HG02885 (cell line): ENCODE data around the gene PKN1.

Experiments used
- ATAC-seq: cut with Tn5 transposase; IDR thresholded peaks from one replicate; pipeline ENCODE4 v1.9.1; 2021; ENCODE audit warnings: mild to moderate bottlenecking; ENCODE audit not compliant: unreplicated experiment, poor library complexity

The PKN1 gene

GRCh38 chr19:14405758-14406644 is 27.1 kb upstream of the PKN1 start:
- peak; percentile 74 for ATAC-seq

- ATAC-seq, result no peak
These were observed 26.3 kb upstream of the PKN1 start for GRCh38 chr19:14406645-14407401.

- ATAC-seq, result no peak
These were observed 25.3 kb upstream of the PKN1 start for GRCh38 chr19:14407605-14408484.

GRCh38 chr19:14408491-14409145 is 24.5 kb upstream of the PKN1 start:
- ATAC-seq, result no peak

GRCh38 chr19:14409146-14410023 is 23.7 kb upstream of the PKN1 start:
- no peak for ATAC-seq

- no peak for ATAC-seq
These were observed 22.7 kb upstream of the PKN1 start for GRCh38 chr19:14410091-14411051.

- no peak for ATAC-seq
These were observed 21.8 kb upstream of the PKN1 start for GRCh38 chr19:14411161-14411937.

- no peak for ATAC-seq
These were observed 21.2 kb upstream of the PKN1 start for GRCh38 chr19:14411938-14412245.

- ATAC-seq, result no peak
These were observed 20.6 kb upstream of the PKN1 start for GRCh38 chr19:14412324-14412995.

GRCh38 chr19:14412996-14413692 is 20.0 kb upstream of the PKN1 start:
- ATAC-seq, result no peak

- no peak for ATAC-seq
These were observed 19.4 kb upstream of the PKN1 start for GRCh38 chr19:14413693-14414181.

- ATAC-seq, result no peak
These were observed 18.0 kb upstream of the PKN1 start for GRCh38 chr19:14414926-14415690.

- no peak for ATAC-seq
These were observed 16.3 kb upstream of the PKN1 start for GRCh38 chr19:14416817-14417231.

- ATAC-seq, result peak; percentile 38
These were observed 14.3 kb upstream of the PKN1 start for GRCh38 chr19:14418856-14419105.

- ATAC-seq, result peak; percentile 93
These were observed 13.8 kb upstream of the PKN1 start, which contains the start of gene DDX39A for GRCh38 chr19:14419106-14419813. Gene DDX39A (minus strand): TSS chr19:14419341. CDS start chr19:14413220, 6,121 bp downstream.
